HK-2 (cell line): ENCODE data around the gene RTP3.

Source experiments
- DNase-seq: peaks from one replicate; pipeline ENCODE4 v3.0.0-alpha.2; 2018; ENCODE audit not compliant: unreplicated experiment

RTP3 gene

DNA sequence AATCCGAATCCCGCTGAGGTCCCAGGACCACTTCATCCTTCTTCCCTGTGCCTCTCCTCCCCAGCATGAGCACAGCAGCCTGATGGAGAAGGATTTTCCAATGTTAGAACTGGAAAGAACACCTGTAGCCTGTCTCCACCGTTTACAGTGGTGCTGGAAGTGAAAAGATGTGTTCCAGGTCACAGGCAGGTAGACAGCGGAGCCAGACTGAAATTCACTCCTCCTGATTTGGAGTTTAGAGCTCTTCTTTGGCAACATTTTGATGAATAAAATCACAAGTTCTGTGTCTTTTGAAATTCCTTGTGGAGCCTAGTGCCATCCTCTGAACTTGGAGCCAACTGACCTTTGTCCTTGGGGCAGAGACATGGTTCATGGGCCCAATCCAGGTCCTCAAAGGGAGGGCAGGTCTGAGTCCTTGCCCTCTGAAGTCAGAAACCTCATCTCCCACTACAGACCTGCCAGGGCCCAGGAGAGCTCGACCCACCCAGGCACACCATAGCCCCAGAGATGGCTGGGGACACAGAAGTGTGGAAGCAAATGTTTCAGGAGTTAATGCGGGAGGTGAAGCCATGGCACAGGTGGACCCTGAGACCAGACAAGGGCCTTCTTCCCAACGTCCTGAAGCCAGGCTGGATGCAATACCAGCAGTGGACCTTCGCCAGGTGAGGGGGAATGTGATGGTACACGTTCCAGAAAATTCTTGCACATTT is at the start of gene RTP3:
Gene RTP3 (plus strand): TSS at position 421 of the 710 bp plus-strand sequence. CDS start 87 bp downstream, at position 508.
- no peak for DNase-seq

DNA sequence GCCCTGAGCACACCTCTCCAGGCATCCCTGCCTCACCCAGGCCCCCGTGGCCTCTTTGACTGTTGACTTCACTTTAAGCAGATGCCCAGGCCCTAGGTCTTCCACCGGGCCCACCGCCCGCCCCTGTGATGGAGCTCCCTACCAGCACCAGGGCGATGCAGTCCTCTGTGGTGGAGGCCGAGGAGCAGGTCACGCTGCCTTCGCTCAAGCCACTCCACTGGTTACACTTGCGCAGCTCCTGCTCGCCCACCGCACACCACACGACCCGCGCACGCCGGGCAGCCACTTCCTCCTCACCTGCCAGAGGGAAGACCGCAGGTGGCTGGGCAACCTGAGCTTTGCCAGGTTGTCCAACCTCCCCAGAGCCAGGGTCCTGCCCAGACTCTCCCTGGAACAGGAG is 49.1 kb upstream of the RTP3 start:
- DNase-seq: no peak

DNA sequence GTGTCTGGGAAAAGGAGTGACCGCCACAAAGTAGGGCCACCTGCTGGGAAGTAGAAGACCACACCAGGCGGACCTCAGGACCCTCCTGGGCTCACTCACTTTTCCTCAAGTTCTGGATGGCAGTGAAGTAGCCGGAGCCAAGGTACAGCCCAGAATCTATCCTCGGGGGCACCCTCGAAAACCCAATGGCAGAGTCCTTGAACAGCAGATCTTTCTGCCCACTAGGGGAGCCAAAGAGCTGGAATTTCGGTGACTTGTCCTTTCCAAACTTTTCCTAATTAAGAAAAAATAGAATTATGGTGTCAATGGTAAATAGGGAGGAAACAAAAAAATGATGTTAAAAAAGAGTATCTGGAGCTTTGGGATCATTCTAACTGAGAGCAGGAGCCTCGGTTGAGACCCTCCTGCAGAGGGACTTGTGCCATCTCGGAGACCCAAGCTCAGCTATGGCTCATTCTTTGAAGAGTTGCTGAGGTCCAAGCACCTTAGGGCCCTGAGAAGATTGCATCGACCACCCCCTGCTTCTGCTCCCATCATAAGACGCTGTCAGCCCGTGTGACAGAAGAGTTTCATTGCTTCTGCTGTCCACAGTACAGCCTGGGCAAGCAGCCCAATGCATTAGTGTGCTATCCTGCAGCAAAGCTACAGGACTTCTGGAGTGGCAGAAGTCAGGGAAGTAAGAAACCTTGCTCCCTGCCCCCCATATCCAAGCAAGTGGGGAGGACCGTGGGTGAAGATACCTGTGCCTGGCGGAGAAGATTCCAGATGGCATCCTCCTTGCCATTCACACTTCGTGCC is 47.8 kb upstream of the RTP3 start:
- DNase-seq: no peak

DNA sequence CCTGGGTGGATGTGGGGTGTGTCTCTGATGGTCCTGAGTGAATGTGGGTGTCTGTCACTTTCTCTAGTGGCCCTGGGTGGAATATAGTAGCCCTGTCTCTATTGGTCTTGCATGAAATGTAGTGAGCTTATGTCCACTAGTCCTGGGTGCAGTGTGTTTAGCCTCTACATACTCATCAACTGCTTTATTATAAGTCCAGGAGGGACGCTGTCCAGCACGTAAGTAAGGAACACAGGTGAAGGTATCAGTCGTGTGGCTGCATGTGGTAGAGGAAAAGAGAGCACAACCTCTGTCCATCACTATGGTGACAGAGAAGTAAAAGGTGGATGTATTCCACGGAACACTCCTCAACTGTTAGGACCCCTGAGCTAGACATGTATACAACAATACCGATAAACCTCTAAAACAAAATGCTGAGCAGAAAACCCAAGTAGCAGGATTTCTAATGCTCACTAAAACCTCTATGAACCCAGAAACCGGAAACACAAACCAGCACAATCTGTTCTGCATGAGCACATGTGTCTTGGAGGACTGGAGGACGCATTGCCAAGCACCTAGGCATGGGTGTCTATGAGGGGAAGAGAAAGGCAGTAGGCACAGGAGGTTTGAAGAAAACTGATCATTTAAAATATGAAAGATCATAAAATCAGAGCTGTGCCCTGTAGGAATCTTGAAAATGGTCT is 44.1 kb upstream of the RTP3 start:
- no peak for DNase-seq

DNA sequence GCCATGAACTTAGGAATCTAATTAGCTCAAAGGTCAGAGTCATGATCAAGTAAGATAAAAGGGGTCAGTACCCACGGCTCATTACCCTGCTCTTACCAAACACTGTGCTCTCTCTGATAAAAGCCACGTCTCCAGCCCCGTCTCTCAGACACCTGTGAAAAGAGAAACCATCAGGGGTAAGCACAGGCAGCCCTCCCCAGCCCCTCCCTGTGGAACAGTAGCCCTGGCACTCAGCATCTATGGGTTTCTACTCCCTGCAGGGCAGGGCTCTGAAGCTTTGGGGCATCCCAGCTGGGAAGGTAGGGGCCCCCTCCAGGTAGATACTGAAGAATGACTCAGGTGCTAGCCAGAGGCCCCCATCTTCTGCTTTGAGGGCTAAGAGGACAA is 43.6 kb upstream of the RTP3 start:
- DNase-seq: no peak

DNA sequence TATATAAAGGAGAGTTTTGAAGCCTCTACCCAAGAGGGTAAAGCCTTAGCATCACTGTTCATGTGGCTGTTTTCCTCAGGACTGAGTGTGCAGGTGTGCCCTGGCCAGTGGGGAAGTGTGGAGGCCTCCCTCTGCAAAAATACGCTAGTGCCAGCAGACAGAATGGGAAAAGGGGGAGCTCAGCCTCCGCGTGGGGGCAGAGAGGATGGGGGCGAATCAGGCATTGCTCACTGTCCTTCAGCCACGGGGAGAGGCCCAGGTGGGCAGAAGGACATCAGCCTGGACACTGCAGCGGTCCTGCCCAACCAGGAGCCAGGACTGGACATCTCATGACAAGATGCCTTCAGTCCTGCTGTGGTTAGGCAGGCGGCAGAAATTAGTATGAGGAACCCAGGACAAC is 43.2 kb upstream of the RTP3 start:
- DNase-seq: no peak

DNA sequence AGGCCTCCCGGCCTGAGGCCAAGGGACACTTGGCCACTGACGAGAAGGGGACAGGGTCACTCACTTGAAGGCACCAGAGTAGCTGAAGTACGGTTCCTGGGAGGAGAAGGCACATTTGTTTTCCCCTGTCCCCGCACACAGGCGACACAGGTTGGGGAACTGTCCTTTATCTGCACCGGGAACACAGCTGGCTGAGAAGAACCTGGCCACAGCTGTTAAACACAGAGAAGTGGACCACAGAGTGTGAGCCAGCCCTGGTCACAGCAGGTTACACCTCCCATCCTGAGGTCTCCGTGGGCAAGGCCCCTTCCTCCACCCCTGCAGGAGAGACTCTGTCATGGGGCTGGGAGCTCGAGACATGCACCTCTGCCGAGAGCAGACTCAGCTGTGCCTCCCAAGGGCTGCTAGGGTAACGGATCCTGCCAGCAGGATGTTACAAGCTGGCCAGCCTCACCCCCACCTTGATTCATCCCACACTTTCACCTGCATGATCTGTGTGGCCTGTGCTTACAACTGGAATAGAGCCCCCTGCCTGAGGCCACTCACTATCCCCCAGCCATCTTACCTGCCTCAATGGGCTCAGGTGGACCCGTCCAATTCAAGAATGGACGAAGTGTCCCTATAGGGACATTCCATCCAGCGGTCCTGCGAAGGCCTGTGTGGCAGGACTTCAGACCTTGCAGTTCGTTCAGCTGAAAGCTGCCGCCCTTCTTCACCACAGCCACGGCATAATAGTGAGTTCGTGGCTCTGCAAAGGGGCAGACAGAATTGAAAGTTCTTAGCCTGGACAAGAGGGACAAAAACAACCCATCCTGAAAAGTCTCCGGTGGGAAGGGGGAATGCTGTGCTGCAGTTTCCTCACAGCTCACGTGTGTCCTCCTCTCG is 42.3 kb upstream of the RTP3 start:
- DNase-seq: no peak

DNA sequence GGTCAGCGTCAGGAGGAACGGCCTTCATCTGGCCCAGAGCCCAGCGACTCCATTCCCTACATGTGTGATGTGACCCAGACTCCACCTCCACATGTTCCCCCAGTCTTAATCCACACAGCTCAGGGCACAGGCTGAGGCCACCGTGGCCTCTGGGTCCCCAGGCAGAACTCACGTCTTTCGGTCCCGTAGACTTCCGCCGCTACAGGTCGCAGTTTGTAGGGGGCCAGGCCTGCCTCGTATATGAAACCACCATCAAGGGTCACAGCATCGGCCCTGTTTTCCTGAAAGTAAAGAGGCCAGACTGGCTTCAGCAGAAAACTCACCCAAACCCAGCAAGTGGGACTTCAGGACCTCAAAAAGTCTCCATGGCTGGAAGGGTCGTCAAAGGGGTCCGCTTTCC is 41.7 kb upstream of the RTP3 start:
- DNase-seq: no peak

DNA sequence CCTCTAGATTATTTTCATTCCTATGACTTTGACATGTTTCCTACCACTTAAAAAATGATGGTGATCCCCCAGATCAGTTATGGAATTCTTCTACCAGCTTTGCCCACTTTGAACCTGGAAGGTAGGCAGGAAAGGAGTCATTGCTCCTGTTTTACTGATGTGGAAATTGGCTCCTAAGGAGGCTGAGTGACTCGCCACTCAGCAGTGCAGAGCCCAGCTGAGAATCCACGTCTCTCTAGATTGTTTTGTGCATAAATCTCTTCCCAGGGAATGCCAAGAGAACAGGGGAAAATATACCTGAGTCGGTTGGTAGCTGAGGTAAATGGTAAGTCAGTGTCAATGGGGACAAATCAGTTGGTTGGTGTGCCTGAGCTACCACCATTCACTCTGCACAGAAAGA is 37.7 kb upstream of the RTP3 start:
- DNase-seq: no peak

DNA sequence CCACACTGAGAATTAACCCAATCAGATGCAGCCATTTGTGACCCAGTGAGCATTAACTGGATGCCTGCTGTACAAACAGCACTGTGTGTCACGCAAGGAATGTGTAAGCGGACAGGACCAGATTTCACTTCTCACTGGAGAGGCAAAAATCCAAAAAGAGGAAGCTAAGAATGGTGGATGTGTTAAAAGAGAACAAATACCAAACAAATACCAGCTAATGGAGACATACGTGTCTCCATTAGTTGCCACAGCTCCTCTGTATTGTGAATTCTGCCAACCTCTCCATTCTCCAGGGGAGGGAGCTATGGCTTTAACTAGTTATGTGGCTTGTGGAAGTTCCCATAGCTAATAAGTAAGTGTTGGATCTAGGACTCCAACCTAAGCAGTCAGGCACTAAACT is 35.7 kb upstream of the RTP3 start:
- DNase-seq: no peak

DNA sequence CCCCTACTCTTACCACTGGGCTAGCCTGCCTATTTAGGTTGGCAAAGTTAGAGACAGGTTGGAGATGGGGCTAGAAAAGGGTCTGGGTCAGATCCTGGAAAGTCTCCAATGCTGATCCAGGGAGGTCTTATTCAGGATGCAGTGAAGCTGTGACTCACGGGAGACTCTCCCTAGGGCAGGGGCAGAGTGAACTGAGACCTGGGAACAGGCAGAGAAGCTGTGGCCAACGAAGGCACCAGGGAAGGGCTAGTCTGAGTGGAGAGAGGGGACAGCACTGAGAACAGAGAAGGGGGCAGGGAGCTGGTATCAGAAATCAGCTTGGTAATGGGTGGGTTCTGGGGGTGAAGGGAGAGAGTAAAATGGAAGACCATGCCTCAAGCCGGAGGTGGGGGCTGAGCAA is 35.3 kb upstream of the RTP3 start:
- DNase-seq: no peak

DNA sequence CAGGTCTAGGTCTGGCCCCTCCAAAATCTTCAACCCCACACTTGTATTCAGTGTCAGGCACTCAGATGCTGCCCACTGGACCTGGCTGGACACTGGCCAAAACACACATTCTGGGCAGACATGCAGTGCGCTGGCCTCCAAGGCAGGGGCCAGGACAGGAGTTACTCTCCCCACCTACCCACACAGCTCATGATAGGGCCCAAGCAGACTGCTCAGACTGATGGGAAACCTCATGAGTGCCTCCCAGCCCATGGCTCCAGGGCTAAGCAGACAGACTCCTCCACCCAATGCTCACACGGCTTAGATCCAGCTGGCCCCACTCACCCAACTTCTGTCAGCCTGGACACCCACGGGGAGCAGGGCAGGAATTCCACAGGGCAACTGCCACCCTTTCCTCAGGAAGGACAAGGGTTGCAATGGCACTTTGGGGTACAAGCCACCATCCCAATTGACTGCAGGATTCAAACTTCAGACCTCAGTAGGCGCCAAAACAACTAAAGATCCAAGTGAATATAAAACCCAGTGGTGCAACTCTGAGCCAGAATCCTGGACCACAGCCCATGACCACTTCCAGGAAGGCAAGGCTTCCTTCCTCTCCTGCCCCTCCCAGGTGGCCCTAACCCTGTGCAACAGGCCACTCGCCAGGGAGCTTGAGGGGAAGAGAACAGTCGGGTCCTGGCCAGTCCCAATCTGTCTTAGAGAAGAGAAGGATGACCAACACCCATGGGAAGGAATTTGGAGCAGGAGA is 34.5 kb upstream of the RTP3 start:
- no peak for DNase-seq

DNA sequence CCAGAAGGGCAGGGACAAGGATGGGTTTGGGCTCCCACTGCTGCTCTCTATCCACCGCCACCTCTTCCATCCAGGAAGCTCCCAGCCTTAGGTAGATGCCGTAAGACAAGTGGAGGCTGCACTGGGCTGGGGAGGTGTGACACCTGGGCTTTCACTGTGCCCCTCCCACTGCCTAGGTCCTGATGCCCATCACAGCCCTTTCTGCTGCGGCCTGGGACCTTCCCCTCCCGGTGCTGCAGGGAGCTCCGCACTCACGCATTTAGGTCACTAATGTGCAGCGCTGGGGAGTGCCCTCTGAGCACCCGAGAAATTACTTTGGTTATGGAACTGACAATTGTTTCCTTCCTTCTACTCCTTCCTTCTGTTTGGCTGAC is 33.9 kb upstream of the RTP3 start:
- DNase-seq: no peak

DNA sequence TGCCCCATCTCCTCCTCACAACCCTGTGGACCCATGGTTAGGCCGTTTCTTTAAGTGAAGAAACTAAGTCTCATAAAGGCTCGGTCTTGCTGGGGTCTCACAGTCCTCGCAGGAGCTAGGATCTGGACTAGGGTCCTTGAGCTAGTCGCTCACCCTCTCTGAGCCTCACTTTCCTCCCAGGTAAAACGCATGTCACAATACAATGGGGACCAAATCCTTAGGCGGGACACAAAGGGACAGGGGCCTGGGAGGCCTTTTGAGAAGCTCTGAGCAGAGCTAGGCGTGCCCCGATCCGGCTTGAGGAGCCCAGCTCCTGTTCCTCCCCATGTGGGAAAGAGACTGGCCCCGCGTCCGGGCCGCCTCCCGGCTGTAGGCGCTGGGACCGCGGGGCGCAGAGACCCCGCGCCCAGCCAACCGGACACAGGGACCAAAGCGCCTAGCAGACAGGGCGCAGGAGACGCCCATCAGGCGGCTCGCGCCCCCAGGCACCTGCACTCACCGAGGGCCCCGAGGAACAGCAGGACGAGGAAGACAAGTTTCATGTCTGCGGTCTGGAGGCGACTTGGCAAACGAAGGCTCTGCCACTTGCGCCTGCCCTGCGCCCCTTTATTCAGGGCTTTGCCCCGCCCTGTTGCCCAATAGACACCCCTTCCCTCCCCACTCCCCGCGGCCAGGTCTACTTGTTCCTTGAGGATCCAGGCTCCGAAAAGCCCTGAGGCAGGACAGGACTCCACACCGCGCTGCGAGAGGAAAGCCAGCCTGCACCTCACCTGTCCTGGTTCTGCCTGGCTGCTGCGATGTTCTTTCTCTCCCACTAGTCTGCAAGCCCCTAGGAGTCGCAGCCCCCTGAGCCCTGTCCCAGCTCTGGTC is 33.2 kb upstream of the RTP3 start, which contains the start of gene LTF:
Gene LTF (minus strand): TSS at position 580 of the 870 bp plus-strand sequence. CDS start 38 bp downstream, at position 542.
- DNase-seq: no peak

DNA sequence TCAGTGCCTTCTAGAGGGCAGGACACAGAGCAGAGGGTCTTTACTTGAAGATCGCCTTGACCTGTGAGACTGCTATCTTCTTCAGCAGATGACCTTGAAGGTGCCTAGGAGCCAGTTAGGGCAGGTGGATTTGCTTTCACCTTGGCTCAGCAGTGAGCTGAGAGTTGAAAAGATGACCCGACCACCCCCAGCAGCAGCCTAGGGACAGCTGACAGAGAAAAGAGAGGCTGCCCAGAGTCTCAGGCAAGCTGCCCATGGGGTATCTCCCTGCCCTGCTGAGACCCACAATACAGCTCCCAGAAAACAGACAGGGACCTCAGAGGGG is 32.6 kb upstream of the RTP3 start:
- no peak for DNase-seq

DNA sequence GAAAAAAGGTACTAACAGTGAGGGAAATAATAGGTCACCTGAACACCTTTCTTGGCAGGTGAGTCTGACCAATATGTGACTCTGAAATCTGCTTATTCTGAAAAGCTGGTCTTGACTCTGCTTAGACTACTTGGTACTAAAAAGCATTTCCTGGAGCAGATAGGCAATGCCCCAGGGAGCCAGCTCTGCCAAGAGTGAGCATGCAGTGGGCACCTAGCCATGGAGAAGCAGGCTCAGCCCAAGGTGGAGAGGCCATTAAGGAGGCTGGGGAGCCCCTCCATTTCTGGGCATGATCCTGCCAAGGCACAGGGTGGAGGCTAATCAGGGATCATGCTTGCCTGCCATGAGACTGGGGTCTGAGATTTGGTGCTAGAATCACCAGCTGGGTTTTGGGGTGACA is 31.5 kb upstream of the RTP3 start:
- no peak for DNase-seq

DNA sequence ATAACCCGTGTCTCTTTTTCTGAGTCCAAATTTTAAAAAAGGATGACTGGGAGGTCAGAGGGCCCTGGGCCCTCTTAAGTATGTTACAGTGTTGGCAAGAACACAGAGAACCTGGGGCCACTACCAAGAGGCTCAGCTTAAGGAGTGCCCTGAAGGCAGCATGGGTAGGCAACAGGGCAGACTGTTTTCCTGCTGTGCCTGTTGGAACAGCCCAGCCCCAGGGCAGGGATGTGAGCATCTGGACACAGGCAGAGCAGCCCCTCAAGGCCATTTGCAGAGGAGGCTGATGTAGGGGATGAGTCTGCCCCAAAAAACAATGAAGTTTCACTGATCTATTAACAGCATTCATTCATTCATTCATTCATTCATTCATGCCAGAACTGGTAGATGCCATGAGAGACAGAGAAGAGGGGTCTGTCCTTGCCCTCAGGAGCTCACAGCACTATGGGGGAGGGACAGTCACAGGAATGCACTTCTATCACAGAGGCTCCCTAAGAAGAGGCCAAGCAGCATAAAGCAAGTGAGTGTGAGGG is 30.8 kb upstream of the RTP3 start:
- DNase-seq: no peak

DNA sequence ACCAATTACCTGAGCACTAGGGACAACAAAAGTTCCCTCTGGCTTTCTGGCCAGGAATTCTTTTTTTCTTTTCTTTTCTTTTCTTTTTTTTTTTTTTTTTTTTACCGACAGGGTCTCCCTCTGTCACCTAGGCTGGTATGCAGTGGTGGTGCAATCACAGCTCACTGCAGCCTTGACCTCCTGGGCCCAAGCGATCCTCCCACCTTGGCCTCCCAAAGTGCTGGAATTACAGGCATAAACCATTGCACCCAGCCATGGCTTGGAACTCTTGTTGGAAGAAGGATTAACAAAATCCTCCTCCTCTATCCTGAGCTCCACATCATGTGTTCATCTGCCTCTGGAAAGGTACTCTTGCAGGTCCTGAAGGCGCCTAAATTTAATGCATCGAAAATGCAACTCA is 30.2 kb upstream of the RTP3 start:
- DNase-seq: no peak

DNA sequence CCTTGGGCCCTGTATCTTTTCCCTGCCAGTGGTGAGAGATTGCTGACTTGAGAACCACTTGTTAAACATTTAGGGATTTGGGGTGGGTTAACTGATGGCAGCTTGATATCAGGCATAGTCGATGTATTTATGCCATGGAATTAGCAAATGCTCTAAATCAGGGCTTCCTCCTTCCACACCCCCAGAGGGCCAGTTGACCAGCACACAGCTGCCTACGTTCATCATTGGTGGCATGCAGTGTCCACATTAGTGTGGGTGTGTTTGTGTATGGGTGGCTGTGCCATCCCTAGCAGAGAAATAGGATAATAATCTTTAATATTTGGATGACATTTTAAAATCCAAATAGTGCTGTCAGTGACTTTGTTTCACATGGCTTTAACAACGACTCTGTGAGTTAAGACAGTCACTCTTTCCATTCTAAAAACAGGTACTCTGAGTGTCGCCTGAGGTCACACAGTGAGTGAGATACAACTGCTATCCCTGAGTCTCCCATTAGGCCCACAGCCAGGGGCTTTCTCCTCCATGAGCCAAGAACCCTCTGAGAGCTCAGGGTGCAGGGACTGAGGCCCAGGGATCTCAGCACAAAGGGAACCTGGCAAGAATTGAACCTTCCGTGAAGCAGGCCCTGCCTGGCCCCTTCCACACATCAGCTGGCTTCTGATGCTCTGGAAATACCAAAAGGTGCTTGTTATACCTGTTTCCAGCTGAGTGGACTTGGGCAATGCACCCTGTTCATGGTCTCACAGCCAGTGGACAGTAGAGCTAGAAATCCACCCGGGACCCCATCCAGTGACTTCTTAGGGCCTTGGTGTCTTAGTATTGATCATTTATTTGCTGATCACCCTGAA is 28.8 kb upstream of the RTP3 start:
- no peak for DNase-seq
